ENCODE data around the gene PDE6D. TPM values are rescaled to one million over a fixed set of nuclear protein-coding genes. Genes with fewer than 3 reads are reported as not detected.
A peak's percentile ranks its signal among the peaks of the same experiment; 100 is the strongest.

PDE6D gene
- total and polyA plus RNA-seq, 2 of the 13 experiments (the other 11 are each of a cell fraction or from before 2014, with no cell fraction given) = 14.1 to 23.2 TPM

GRCh38 chr2:231683292-231684235, 97.5 kb downstream of the PDE6D start (continued):
- TF ChIP-seq TBX3 (IDR thresholded peaks at IDR 0.05; ENCODE audit: borderline replicate concordance) = no peak
- TF ChIP-seq ZNF770 (CRISPR knock-in tag; IDR thresholded peaks at IDR 0.05) = peak; percentile 97
- TF ChIP-seq ESRRA (CRISPR knock-in tag; IDR thresholded peaks at IDR 0.05; ENCODE audit: low read depth) = no peak

DNA sequence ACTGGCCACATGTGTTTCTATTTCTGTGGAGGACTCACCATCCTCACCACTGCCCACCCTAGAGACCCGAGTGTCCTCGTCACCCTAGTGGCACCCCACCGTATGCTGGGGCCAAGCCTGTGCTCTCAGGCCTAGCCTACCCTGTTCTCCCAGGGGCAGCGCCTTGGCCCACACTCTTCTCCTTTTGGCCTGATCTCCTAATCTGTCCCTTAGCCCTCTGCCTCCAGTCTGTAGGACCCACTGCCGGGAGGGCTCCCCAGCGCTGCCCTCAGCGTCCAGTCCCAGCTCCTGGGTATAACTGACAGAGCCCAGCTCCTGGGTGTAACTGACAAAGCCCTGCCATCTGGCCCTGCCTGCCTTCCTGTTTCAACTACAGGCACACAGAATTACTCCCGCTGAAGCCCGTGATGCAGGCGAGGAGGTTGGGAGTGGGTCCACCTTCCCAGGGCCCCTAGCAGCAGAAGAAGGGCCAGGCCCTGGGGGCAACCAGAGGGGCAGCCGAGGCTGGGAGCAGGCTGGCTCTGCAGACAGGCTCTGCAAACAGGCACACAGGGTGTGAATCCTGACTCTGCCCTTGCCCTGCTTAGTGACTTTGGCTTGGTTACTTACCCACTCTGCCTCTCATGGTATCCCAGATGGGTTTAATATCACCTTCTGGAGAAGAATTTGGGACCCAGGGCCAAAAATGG, 98.3 kb downstream of the PDE6D start:
- no peaks in the 10 kb centered on the region for H3K9me3 ChIP-seq (ENCODE audit: low read length)
- H4K20me1 ChIP-seq (ENCODE audit: insufficient read depth, low read length) = no peaks in the 10 kb centered on the region
- H2AFZ ChIP-seq (ENCODE audit: low read length) = no peak overlapping the region
- in situ Hi-C loops (cut with HindIII; ENCODE audit: extremely low pct_ligation_motif_present, low pct_unique_long_range_greater_than_20kb) (no loop called here), intact Hi-C loops (cut with micrococcal nuclease; ENCODE audit: unreplicated experiment) (no loop called here)
- H3K79me2 ChIP-seq (ENCODE audit: insufficient read depth, low read length) = no peaks in the 10 kb centered on the region
- H3K27me3 ChIP-seq (ENCODE audit: control insufficient read depth in 1 of 2, insufficient read depth in 2 of 2, low read length in 2 of 2) = peaks cover 0 to 16% of the 10 kb centered on the region in 2 experiments; a peak in 2 of 5 replicates
- 20% methylated on average over 11 of the region's 11 CpGs for WGBS (ENCODE audit: low lambda C conversion rate)
- ChIA-PET POLR2A (interaction anchor here (1.0 to 5.9 kb wide), 14 partner anchors 8 to 218 kb away, joined by 3 to 56 read pairs (median 9); partner anchors contain the start of genes NCL, PDE6D and PTMA), CTCF (ENCODE audit: low intra/inter-chr PET ratio, low total read pairs) (interaction anchor here (0.9 kb wide), 1 partner anchor 31 kb away, joined by 3 read pairs; no protein-coding TSS in a partner anchor)
- BruUV-seq (replicated peaks) = no TSS peak
- H3K9ac ChIP-seq (ENCODE audit: insufficient read depth, low read depth, low read length) = peak overlapping the region; percentile 90; the same call in 1 of the 2 replicates
- DNase-seq (ENCODE audit: low spot score) = no peak
- peak overlapping the region in 2 of 3 experiments; percentile 11 to 82; a peak in 1 of 6 replicates for H3K4me3 ChIP-seq (replicated peaks in 1 of 3; ENCODE audit: insufficient read depth in 1 of 3, low read depth in 2 of 3, low read length in 3 of 3)
- no peak overlapping the region for H3K27ac ChIP-seq (ENCODE audit: extremely low read length, insufficient read depth, low read length)
- no peaks in the 10 kb centered on the region for H3K36me3 ChIP-seq (replicated peaks in 1 of 2; ENCODE audit: control insufficient read depth in 1 of 2, insufficient read depth in 2 of 2, low read length in 2 of 2)
- peaks cover 73% of the 10 kb centered on the region for H3K4me1 ChIP-seq (ENCODE audit: insufficient read depth, low read length)
- ATAC-seq = no peak
- peak overlapping the region; percentile 98 for H3K4me2 ChIP-seq (ENCODE audit: low read depth, low read length)
- no peak for FAIRE-seq
- TF ChIP-seq, protein P1, sequence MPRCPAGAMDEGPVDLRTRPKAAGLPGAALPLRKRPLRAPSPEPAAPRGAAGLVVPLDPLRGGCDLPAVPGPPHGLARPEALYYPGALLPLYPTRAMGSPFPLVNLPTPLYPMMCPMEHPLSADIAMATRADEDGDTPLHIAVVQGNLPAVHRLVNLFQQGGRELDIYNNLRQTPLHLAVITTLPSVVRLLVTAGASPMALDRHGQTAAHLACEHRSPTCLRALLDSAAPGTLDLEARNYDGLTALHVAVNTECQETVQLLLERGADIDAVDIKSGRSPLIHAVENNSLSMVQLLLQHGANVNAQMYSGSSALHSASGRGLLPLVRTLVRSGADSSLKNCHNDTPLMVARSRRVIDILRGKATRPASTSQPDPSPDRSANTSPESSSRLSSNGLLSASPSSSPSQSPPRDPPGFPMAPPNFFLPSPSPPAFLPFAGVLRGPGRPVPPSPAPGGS (CRISPR knock-in tag; IDR thresholded peaks at IDR 0.05) = 0 out of 2 replicates have a peak, but pooled peaks have one; percentile 67
- TF ChIP-seq ZNF678 (CRISPR knock-in tag; IDR thresholded peaks at IDR 0.05) = no peak
- TF ChIP-seq, protein P2, sequence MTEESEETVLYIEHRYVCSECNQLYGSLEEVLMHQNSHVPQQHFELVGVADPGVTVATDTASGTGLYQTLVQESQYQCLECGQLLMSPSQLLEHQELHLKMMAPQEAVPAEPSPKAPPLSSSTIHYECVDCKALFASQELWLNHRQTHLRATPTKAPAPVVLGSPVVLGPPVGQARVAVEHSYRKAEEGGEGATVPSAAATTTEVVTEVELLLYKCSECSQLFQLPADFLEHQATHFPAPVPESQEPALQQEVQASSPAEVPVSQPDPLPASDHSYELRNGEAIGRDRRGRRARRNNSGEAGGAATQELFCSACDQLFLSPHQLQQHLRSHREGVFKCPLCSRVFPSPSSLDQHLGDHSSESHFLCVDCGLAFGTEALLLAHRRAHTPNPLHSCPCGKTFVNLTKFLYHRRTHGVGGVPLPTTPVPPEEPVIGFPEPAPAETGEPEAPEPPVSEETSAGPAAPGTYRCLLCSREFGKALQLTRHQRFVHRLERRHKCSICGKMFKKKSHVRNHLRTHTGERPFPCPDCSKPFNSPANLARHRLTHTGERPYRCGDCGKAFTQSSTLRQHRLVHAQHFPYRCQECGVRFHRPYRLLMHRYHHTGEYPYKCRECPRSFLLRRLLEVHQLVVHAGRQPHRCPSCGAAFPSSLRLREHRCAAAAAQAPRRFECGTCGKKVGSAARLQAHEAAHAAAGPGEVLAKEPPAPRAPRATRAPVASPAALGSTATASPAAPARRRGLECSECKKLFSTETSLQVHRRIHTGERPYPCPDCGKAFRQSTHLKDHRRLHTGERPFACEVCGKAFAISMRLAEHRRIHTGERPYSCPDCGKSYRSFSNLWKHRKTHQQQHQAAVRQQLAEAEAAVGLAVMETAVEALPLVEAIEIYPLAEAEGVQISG (CRISPR knock-in tag; IDR thresholded peaks at IDR 0.05) = no peak
- TF ChIP-seq AGO2 (optimal IDR thresholded peaks at IDR 0.05; ENCODE audit: low read depth, low read length) = peak; percentile 29
- 0 out of 2 replicates have a peak, but pooled peaks have one; percentile 54 for TF ChIP-seq ARID2 (CRISPR knock-in tag; IDR thresholded peaks at IDR 0.05; ENCODE audit: borderline replicate concordance)
- no peak for TF ChIP-seq ZNF709 (CRISPR knock-in tag; IDR thresholded peaks at IDR 0.05)
- 0 out of 2 replicates have a peak, but pooled peaks have one; percentile 31 for TF ChIP-seq TOPORS (CRISPR knock-in tag; IDR thresholded peaks at IDR 0.05)
- 0 out of 2 replicates have a peak, but pooled peaks have one; percentile 35 for TF ChIP-seq KDM2A (CRISPR knock-in tag; IDR thresholded peaks at IDR 0.05; ENCODE audit: borderline replicate concordance, low read depth)
- peak; percentile 68; the same call in 1 of the 2 replicates for TF ChIP-seq NRL (CRISPR knock-in tag; IDR thresholded peaks at IDR 0.05; ENCODE audit: borderline replicate concordance)
- TF ChIP-seq AHR (CRISPR knock-in tag; IDR thresholded peaks at IDR 0.05) = 0 out of 2 replicates have a peak, but pooled peaks have one; percentile 41
